HepG2 (cell line): ENCODE results near the gene RASA3. TPM values are rescaled to one million over a fixed set of nuclear protein-coding genes. Genes with fewer than 3 reads are reported as not detected.

Experiments
- ATAC-seq: fragments of 200-7000 bp; cut with Tn5 transposase; 3 replicates; pipeline ENCODE4 v1.9.1; 2020; ENCODE audit warnings: mild to moderate bottlenecking, moderate library complexity
- BruUV-seq: library from RNA; stranded (reverse); fragments of 400-500 nt; replicated peaks from 2 replicates; lab custom pipeline; 2021; lab: Mats Ljungman, UMichigan
- CTCF ChIA-PET: fragments of 300-600 bp; formaldehyde crosslinking; extraction: SDS; loops from one replicate; lab custom pipeline; 2021; ENCODE audit warnings: low total read pairs, inconsistent platforms, low intra/inter-chr PET ratio; lab: Yijun Ruan, JAX
- POLR2A ChIA-PET: fragments of 350-600 bp; sonication (Branson Sonifier 250); formaldehyde crosslinking; loops from one replicate; lab custom pipeline; 2020; ENCODE audit warnings: antibody characterized with exemption, inconsistent platforms; lab: Yijun Ruan, JAX
- DNase-seq: peaks from one replicate; pipeline ENCODE4 v3.0.0-alpha.2; 2015; ENCODE audit warnings: low spot score
- FAIRE-seq: peaks from 3 replicates; lab custom pipeline; 2011; peaks lifted over from hg19 to GRCh38; lab: Jason Lieb, UNC
- H2AFZ ChIP-seq: one replicate; pipeline ENCODE4 v1.6.1; 2011; ENCODE audit warnings: low read length, inconsistent platforms
- H3K27ac ChIP-seq: fragments of 300-600 bp; 3 replicates; pipeline ENCODE4 v1.8.0; 2011; ENCODE audit warnings: mixed run types, mild to moderate bottlenecking, mixed read lengths, low read length, inconsistent platforms; ENCODE audit not compliant: insufficient read depth; ENCODE audit errors: extremely low read length
- H3K27me3 ChIP-seq, 2 experiments: fragments of 200-600 bp in 1 of 2; 2 replicates in 1 of 2; 3 replicates in 1 of 2; pipeline versions ENCODE4 v1.6.0 to v1.8.0; 2011; ENCODE audit warnings: low read length in 2 of 2, mild to moderate bottlenecking in 2 of 2, moderate library complexity in 2 of 2, inconsistent platforms in 1 of 2; ENCODE audit not compliant: insufficient read depth in 2 of 2, control insufficient read depth in 1 of 2
- H3K36me3 ChIP-seq, 2 experiments: fragments of 200-600 bp in 1 of 2; replicated peaks in 1 of 2; 2 replicates in 1 of 2; 3 replicates in 1 of 2; pipeline versions ENCODE4 v1.5.1 to v1.8.0; 2011; ENCODE audit warnings: low read length in 2 of 2, inconsistent platforms in 1 of 2; ENCODE audit not compliant: insufficient read depth in 2 of 2, control insufficient read depth in 1 of 2
- H3K4me1 ChIP-seq: 2 replicates; pipeline ENCODE4 v1.5.1; 2012; ENCODE audit warnings: low read length, inconsistent platforms; ENCODE audit not compliant: insufficient read depth
- H3K4me2 ChIP-seq: 2 replicates; pipeline ENCODE4 v1.6.0; 2011; ENCODE audit warnings: low read depth, low read length, inconsistent platforms
- H3K4me3 ChIP-seq, 3 experiments: fragments of 200-600 bp in 1 of 3; sonication (generic), shearing (Covaris generic) in 1 of 3; replicated peaks in 1 of 3; 2 replicates each; pipeline ENCODE4 v1.5.1; 2011 to 2016; ENCODE audit warnings: low read length in 3 of 3, inconsistent platforms in 2 of 3, low read depth in 2 of 3, mild to moderate bottlenecking in 2 of 3, control low read depth in 1 of 3, mixed read lengths in 1 of 3; ENCODE audit not compliant: insufficient read depth in 1 of 3
- H3K79me2 ChIP-seq: one replicate; pipeline ENCODE4 v1.6.1; 2011; ENCODE audit warnings: low read length, inconsistent platforms; ENCODE audit not compliant: insufficient read depth
- H3K9ac ChIP-seq: 2 replicates; pipeline ENCODE4 v1.6.0; 2011; ENCODE audit warnings: mild to moderate bottlenecking, low read depth, low read length, inconsistent platforms; ENCODE audit not compliant: insufficient read depth
- H3K9me3 ChIP-seq: 2 replicates; pipeline ENCODE4 v1.5.1; 2012; ENCODE audit warnings: mild to moderate bottlenecking, low read length
- H4K20me1 ChIP-seq: 2 replicates; pipeline ENCODE4 v1.6.0; 2011; ENCODE audit warnings: inconsistent platforms, mild to moderate bottlenecking, low read length, moderate library complexity; ENCODE audit not compliant: insufficient read depth
- CEBPG ChIP-seq: IDR thresholded peaks from 2 replicates; pipeline ENCODE4 v1.6.1; 2016
- ESRRA ChIP-seq: sonication (generic); formaldehyde crosslinking; IDR thresholded peaks from 2 replicates; pipeline ENCODE4 v1.5.1; 2020; ENCODE audit warnings: mild to moderate bottlenecking, low read depth, missing genetic modification reagents
- KLF9 ChIP-seq: IDR thresholded peaks from 2 replicates; pipeline ENCODE4 v1.6.1; 2016; ENCODE audit warnings: low read depth
- MATR3 ChIP-seq: sonication (generic); formaldehyde crosslinking; IDR thresholded peaks from 2 replicates; pipeline ENCODE4 v1.4.0; 2020; ENCODE audit warnings: missing genetic modification reagents
- SIN3A ChIP-seq: IDR thresholded peaks from 2 replicates; pipeline ENCODE4 v1.6.1; 2011; ENCODE audit warnings: low read depth, mild to moderate bottlenecking, control low read depth, low read length, borderline replicate concordance
- SRSF4 ChIP-seq: fragments of 200-400 bp; formaldehyde crosslinking; IDR thresholded peaks from one replicate; pipeline ENCODE4 v1.6.1; 2018; ENCODE audit warnings: mild to moderate bottlenecking, low read depth, low read length, moderate library complexity; ENCODE audit not compliant: poor library complexity, severe bottlenecking
- ZNF292 ChIP-seq: sonication (generic); formaldehyde crosslinking; IDR thresholded peaks from 2 replicates; pipeline ENCODE4 v1.8.1; 2022; ENCODE audit warnings: mild to moderate bottlenecking, low read depth, missing genetic modification reagents, borderline replicate concordance
- ZNF432 ChIP-seq: sonication (generic); formaldehyde crosslinking; IDR thresholded peaks from 2 replicates; pipeline ENCODE4 v1.5.0; 2020; ENCODE audit warnings: missing genetic modification reagents, mild to moderate bottlenecking, borderline replicate concordance
- ZNF777 ChIP-seq: sonication (generic); formaldehyde crosslinking; IDR thresholded peaks from 2 replicates; pipeline ENCODE4 v1.4.0; 2020; ENCODE audit warnings: missing genetic modification reagents
- ZZZ3 ChIP-seq: sonication (generic); formaldehyde crosslinking; IDR thresholded peaks from 2 replicates; pipeline ENCODE4 v1.4.0; 2020; ENCODE audit warnings: missing genetic modification reagents, mild to moderate bottlenecking, borderline replicate concordance
- WGBS: methylation state at CpG from one replicate; pipeline ENCODE4 v1.1.6; 2017; ENCODE audit warnings: low lambda C conversion rate; 5-methylcytosine and 5-hydroxymethylcytosine counted together
- in situ Hi-C: cut with HindIII; loops from 2 replicates; pipeline ENCODE4 v1.10.0; 2017; ENCODE audit warnings: low pct_unique_long_range_greater_than_20kb; ENCODE audit not compliant: extremely low pct_ligation_motif_present
- intact Hi-C: fragments of 100-400 bp; cut with micrococcal nuclease; formaldehyde crosslinking; loops from one replicate; pipeline ENCODE4 v1.10.0; 2022; ENCODE audit not compliant: unreplicated experiment
- polyA plus RNA-seq, 8 experiments: library from polyadenylated mRNA; depleted of rRNA in 3 of 8; stranded (reverse) in 7 of 8; unstranded in 1 of 8; fragments of >200 nt; fragmentation: Illumina TruSeq in 4 of 8; extraction: Trizol in 4 of 8; gene quantifications; 2 replicates each; pipeline versions ENCODE4 v1.2.1 to v1.2.3, GENCODE V29; 2011 to 2016; ENCODE audit warnings: low read depth in 4 of 8, missing spikeins in 1 of 8, mixed read lengths in 1 of 8; ENCODE audit not compliant: insufficient read depth in 1 of 8
- total RNA-seq, 5 experiments: library from RNA; depleted of rRNA; stranded (reverse); fragments of >200 nt; fragmentation: Illumina TruSeq; extraction: Trizol; gene quantifications; 2 replicates each; pipeline ENCODE4 v1.2.3, GENCODE V29; 2016; ENCODE audit warnings: low read depth in 1 of 5
- TF ChIP-seq, protein P1 (sequence below): sonication (generic); formaldehyde crosslinking; IDR thresholded peaks from 2 replicates; pipeline ENCODE4 v1.9.0; 2021; ENCODE audit warnings: missing genetic modification reagents, borderline replicate concordance
- TF ChIP-seq, protein P2 (sequence below): sonication (generic); formaldehyde crosslinking; IDR thresholded peaks from 2 replicates; pipeline ENCODE4 v1.8.0; 2022; ENCODE audit warnings: missing genetic modification reagents, mild to moderate bottlenecking, moderate library complexity, borderline replicate concordance
- TF ChIP-seq, protein P3 (sequence below): sonication (generic); formaldehyde crosslinking; IDR thresholded peaks from 2 replicates; pipeline ENCODE4 v1.5.0; 2020; ENCODE audit warnings: missing genetic modification reagents
- TF ChIP-seq, protein P4 (sequence below): sonication (generic); formaldehyde crosslinking; conservative IDR thresholded peaks from 2 replicates; pipeline ENCODE4 v1.8.1; 2023; ENCODE audit warnings: missing genetic modification reagents

RASA3 gene
- total and polyA plus RNA-seq, 2 of the 13 experiments (the other 11 are each of a cell fraction or from before 2014, with no cell fraction given), result 0.05 TPM; not detected in 1

DNA sequence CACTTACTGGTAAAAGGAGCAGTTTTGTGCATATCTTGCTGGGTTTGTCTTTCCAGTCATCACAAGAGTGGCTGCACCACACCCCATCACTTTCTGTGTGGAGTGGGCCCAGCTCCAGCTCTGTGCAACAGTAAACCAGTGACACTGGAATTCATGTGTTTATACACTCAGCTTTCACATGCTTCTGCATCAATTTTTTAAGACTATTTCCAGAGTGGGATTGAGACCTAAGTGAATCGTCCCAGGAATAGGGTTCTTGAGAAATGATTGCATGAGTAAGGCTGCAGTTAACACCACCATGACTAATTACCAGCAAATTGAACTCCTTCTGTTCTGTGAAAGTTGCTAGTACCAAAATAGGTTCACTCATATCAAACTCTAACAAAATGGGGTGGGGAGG, 41.3 kb upstream of the RASA3 start:
- DNase-seq (no peak), ATAC-seq (no peak), FAIRE-seq (no peak)
- Histone ChIP-seq H3K36me3 (no peaks in the 10 kb centered on the region), H3K4me3 (no peak overlapping the region), H3K79me2 (no peaks in the 10 kb centered on the region), H3K27ac (no peak overlapping the region), H3K9me3 (peaks cover 16% of the 10 kb centered on the region), H3K4me2 (no peak overlapping the region), H3K4me1 (no peaks in the 10 kb centered on the region), H3K9ac (no peak overlapping the region), H2AFZ (no peak overlapping the region), H3K27me3 (peaks cover 0 to 14% of the 10 kb centered on the region in 2 experiments; a peak in 3 of 5 replicates), H4K20me1 (no peaks in the 10 kb centered on the region)
- BruUV-seq, result no TSS peak
- intact Hi-C loops (no loop called here), in situ Hi-C loops (no loop called here)
- ChIA-PET CTCF (no interaction called here), POLR2A (no interaction called here)
- TF ChIP-seq SRSF4 (no peak), ZZZ3 (no peak), SIN3A (no peak), ZNF777 (CRISPR knock-in tag) (no peak), KLF9 (CRISPR knock-in tag) (no peak), ZNF292 (CRISPR knock-in tag) (no peak), MATR3 (no peak), CEBPG (no peak), ZNF432 (CRISPR knock-in tag) (no peak), ESRRA (CRISPR knock-in tag) (no peak)
- TF ChIP-seq, protein P1, sequence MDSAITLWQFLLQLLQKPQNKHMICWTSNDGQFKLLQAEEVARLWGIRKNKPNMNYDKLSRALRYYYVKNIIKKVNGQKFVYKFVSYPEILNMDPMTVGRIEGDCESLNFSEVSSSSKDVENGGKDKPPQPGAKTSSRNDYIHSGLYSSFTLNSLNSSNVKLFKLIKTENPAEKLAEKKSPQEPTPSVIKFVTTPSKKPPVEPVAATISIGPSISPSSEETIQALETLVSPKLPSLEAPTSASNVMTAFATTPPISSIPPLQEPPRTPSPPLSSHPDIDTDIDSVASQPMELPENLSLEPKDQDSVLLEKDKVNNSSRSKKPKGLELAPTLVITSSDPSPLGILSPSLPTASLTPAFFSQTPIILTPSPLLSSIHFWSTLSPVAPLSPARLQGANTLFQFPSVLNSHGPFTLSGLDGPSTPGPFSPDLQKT, result no peak
- TF ChIP-seq, protein P2, sequence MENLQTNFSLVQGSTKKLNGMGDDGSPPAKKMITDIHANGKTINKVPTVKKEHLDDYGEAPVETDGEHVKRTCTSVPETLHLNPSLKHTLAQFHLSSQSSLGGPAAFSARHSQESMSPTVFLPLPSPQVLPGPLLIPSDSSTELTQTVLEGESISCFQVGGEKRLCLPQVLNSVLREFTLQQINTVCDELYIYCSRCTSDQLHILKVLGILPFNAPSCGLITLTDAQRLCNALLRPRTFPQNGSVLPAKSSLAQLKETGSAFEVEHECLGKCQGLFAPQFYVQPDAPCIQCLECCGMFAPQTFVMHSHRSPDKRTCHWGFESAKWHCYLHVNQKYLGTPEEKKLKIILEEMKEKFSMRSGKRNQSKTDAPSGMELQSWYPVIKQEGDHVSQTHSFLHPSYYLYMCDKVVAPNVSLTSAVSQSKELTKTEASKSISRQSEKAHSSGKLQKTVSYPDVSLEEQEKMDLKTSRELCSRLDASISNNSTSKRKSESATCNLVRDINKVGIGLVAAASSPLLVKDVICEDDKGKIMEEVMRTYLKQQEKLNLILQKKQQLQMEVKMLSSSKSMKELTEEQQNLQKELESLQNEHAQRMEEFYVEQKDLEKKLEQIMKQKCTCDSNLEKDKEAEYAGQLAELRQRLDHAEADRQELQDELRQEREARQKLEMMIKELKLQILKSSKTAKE (CRISPR knock-in tag), result no peak
- TF ChIP-seq, protein P3, sequence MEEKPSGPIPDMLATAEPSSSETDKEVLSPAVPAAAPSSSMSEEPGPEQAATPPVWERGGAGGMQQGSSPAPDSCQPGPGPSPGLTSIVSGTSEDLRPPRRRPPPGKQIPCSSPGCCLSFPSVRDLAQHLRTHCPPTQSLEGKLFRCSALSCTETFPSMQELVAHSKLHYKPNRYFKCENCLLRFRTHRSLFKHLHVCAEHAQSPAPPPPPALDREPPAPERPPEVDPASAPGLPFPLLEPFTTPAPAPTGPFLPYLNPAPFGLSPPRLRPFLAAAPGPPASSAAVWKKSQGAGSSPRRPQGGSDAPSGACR (CRISPR knock-in tag), result no peak
- TF ChIP-seq, protein P4, sequence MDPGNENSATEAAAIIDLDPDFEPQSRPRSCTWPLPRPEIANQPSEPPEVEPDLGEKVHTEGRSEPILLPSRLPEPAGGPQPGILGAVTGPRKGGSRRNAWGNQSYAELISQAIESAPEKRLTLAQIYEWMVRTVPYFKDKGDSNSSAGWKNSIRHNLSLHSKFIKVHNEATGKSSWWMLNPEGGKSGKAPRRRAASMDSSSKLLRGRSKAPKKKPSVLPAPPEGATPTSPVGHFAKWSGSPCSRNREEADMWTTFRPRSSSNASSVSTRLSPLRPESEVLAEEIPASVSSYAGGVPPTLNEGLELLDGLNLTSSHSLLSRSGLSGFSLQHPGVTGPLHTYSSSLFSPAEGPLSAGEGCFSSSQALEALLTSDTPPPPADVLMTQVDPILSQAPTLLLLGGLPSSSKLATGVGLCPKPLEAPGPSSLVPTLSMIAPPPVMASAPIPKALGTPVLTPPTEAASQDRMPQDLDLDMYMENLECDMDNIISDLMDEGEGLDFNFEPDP, result no peak
- WGBS, result 0% methylated on average over 1 of the region's 1 CpG
